CD4-positive, alpha-beta memory T cell (primary cell): ENCODE results near the gene LRRK2. TPM values are rescaled to one million over a fixed set of nuclear protein-coding genes. Genes with fewer than 3 reads are reported as not detected.
A peak's percentile ranks its signal among the peaks of the same experiment; 100 is the strongest.

ENCODE experiments used
- CTCF ChIA-PET: fragments of 350-600 bp; sonication (Branson Sonifier 250); formaldehyde crosslinking; loops from one replicate; lab custom pipeline; 2021; ENCODE audit warnings: inconsistent platforms; ENCODE audit not compliant: partially characterized antibody; lab: Charles Lee
- POLR2A ChIA-PET: fragments of 350-600 bp; sonication (Branson Sonifier 250); formaldehyde crosslinking; loops from one replicate; lab custom pipeline; 2021; ENCODE audit not compliant: partially characterized antibody; lab: Charles Lee
- DNase-seq, 5 donors: peaks; one replicate each; pipeline versions ENCODE4 v3.0.0 to v3.0.0-alpha.2; 2020 to 2022; ENCODE audit warnings: mixed read lengths in 1 of 5
- H3K27ac ChIP-seq: one replicate; pipeline ENCODE4 v1.7.0; 2013; ENCODE audit warnings: low read depth, low read length
- H3K27me3 ChIP-seq: 2 replicates; pipeline ENCODE4 v1.7.0; 2013; ENCODE audit warnings: mild to moderate bottlenecking, low read length, moderate library complexity; ENCODE audit not compliant: insufficient read depth
- H3K36me3 ChIP-seq: 2 replicates; pipeline ENCODE4 v1.7.0; 2013; ENCODE audit warnings: mild to moderate bottlenecking, low read length, moderate library complexity; ENCODE audit not compliant: insufficient read depth
- H3K4me1 ChIP-seq: 2 replicates; pipeline ENCODE4 v1.7.0; 2013; ENCODE audit warnings: mild to moderate bottlenecking, low read length, moderate library complexity; ENCODE audit not compliant: insufficient read depth
- H3K4me3 ChIP-seq, 2 donors: one replicate each; pipeline ENCODE4 v1.7.0; 2013; ENCODE audit warnings: low read length in 2 of 2, mild to moderate bottlenecking in 1 of 2
- H3K9me3 ChIP-seq, 2 donors: one replicate each; pipeline ENCODE4 v1.7.0; 2013; ENCODE audit warnings: low read length in 2 of 2, control low read depth in 1 of 2; ENCODE audit not compliant: control insufficient read depth in 1 of 2
- H3K27ac Mint-ChIP-seq, 7 donors: one replicate each; pipeline ENCODE4 v1.8.0; 2020 to 2021; ENCODE audit warnings: mixed read lengths in 7 of 7, mild to moderate bottlenecking in 6 of 7, inconsistent platforms in 3 of 7, moderate library complexity in 3 of 7
- H3K27me3 Mint-ChIP-seq, 2 donors: one replicate each; pipeline ENCODE4 v1.8.0; 2020 to 2021; ENCODE audit warnings: mixed read lengths in 2 of 2
- H3K36me3 Mint-ChIP-seq, 2 donors: one replicate each; pipeline ENCODE4 v1.8.0; 2020 to 2021; ENCODE audit warnings: mixed read lengths in 2 of 2, inconsistent platforms in 1 of 2, mild to moderate bottlenecking in 1 of 2
- H3K4me1 Mint-ChIP-seq, 4 donors: one replicate each; pipeline ENCODE4 v1.8.0; 2020 to 2021; ENCODE audit warnings: mixed read lengths in 4 of 4, mild to moderate bottlenecking in 1 of 4
- H3K4me3 Mint-ChIP-seq, 8 donors: one replicate each; pipeline ENCODE4 v1.8.0; 2020 to 2021; ENCODE audit warnings: mixed read lengths in 8 of 8, mild to moderate bottlenecking in 7 of 8, moderate library complexity in 6 of 8, inconsistent platforms in 3 of 8
- H3K9me3 Mint-ChIP-seq, 8 donors: one replicate each; pipeline ENCODE4 v1.8.0; 2020 to 2021; ENCODE audit warnings: mixed read lengths in 8 of 8, mild to moderate bottlenecking in 5 of 8, inconsistent platforms in 3 of 8, moderate library complexity in 1 of 8
- intact Hi-C: fragments of 100-400 bp; cut with micrococcal nuclease; formaldehyde crosslinking; loops from one replicate; pipeline ENCODE4 v1.15.1; 2023
- polyA plus RNA-seq, 2 donors: library from polyadenylated mRNA; unstranded; fragments of 300-500 nt; fragmentation: Illumina TruSeq; gene quantifications; one replicate each; pipeline ENCODE4 v1.2.3, GENCODE V29; 2021
- total RNA-seq, 2 experiments: library from RNA; stranded (reverse); gene quantifications; one replicate each; pipeline ENCODE4 v1.2.3, GENCODE V29; 2021

Gene LRRK2
- total and polyA plus RNA-seq, 4 experiments from 2014 or later: 0.10 to 0.76 (median 0.39) TPM; not detected in 1

DNA sequence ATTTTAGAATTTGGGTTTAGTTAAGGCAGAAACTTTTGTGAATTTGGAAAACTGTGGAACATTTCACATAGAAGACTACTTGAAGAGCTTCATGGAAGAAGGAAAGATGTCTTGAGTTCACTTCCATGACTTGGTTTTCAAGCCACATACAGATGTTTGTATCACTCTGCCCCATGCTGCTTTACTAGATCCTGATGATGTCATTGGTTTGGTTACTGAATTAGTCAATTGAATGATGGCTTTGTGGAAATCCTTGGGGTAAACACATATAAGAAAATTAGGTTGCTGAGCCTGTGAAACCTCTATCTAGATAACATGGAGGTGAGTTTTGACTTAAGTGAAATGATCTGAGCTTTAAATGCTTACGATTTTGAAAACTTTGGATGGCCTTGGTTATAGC is 90.6 kb downstream of the LRRK2 start:
- no peak overlapping the region for H3K4me3 Mint-ChIP-seq
- ChIA-PET CTCF (interaction anchor here (1.3 kb wide), 2 partner anchors 10 to 163 kb away, joined by 3 to 4 read pairs; no protein-coding TSS in a partner anchor), POLR2A (no interaction called here)
- no peak overlapping the region for H3K27ac Mint-ChIP-seq
- H3K9me3 Mint-ChIP-seq: no peaks in the 10 kb centered on the region
- no peaks in the 10 kb centered on the region for H3K27me3 ChIP-seq
- H3K36me3 Mint-ChIP-seq: no peaks in the 10 kb centered on the region
- H3K4me1 Mint-ChIP-seq: no peaks in the 10 kb centered on the region
- H3K4me3 ChIP-seq: no peak overlapping the region
- H3K27ac ChIP-seq: no peak overlapping the region
- no peaks in the 10 kb centered on the region for H3K9me3 ChIP-seq
- H3K4me1 ChIP-seq: no peaks in the 10 kb centered on the region
- no peaks in the 10 kb centered on the region for H3K27me3 Mint-ChIP-seq
- no peak for DNase-seq
- intact Hi-C loops: loop anchor here (10.0 kb wide), 1 partner anchor 301 kb away; no protein-coding TSS in a partner anchor
- H3K36me3 ChIP-seq: no peaks in the 10 kb centered on the region

DNA sequence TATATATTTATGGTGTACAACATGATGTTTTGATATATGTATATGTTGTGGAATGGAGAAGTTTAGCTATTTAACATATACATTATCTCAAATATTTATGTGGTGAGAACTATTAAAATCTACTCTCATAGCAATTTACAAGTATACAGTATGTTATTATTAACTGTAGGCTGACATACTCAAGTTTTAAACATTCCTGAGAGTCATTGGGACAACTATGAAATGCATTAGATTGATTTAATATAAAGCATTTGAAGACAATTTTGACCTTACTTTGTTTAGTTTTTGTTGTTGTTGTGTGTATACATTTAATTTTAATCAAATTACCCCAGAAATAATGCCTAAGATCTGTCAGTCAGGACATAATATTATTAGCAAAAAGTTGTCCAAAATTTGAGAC is 99.5 kb downstream of the LRRK2 start:
- intact Hi-C loops: no loop called here
- Mint-ChIP-seq H3K9me3 (peaks cover 0 to 2% (median 0%) of the 10 kb centered on the region in 8 donors), H3K27me3 (no peaks in the 10 kb centered on the region), H3K36me3 (no peaks in the 10 kb centered on the region), H3K4me3 (no peak overlapping the region), H3K27ac (no peak overlapping the region), H3K4me1 (no peaks in the 10 kb centered on the region)
- no peaks in the 10 kb centered on the region for H3K36me3 ChIP-seq
- H3K4me3 ChIP-seq: no peak overlapping the region
- POLR2A ChIA-PET: no interaction called here
- no peaks in the 10 kb centered on the region for H3K27me3 ChIP-seq
- no peak overlapping the region for H3K27ac ChIP-seq
- no peaks in the 10 kb centered on the region for H3K4me1 ChIP-seq
- CTCF ChIA-PET: interaction anchor here (1.2 to 1.3 kb wide), 2 partner anchors 8 to 311 kb away, joined by 3 read pairs; no protein-coding TSS in a partner anchor
- no peak for DNase-seq
- no peaks in the 10 kb centered on the region for H3K9me3 ChIP-seq

DNA sequence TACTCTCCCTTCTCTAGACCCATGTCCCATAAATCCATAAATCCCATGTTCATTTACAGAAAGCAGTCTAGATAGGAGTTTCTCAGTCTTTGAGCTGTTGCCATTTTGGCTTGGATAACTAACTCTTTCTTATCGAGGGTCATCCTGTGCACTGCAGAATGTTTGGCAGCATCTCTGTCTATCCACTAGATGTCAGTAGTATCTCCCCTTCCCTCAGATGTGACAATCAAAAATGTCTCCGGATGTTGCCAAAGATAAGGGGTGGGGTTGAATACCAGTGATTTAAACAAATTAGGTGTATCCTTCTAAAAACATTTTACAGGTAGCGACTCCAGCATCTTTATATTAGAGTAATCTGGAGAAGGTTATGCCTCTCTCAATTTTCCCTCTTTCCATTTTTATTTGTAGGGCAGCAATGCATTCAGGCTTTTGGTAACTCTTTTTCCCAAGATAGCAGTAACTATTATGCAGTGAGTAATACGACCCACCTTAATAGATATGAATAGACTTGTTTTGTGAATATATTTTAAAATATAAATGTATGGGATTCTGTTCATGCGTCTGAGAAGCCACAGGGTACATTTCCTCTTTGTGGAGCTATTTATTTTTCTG is 100.7 kb downstream of the LRRK2 start:
- peaks cover 0 to 7% (median 2%) of the 10 kb centered on the region in 8 donors for H3K9me3 Mint-ChIP-seq
- Histone ChIP-seq H3K27ac (no peak overlapping the region), H3K4me1 (no peaks in the 10 kb centered on the region), H3K36me3 (no peaks in the 10 kb centered on the region), H3K27me3 (no peaks in the 10 kb centered on the region), H3K9me3 (no peaks in the 10 kb centered on the region), H3K4me3 (no peak overlapping the region)
- H3K27me3 Mint-ChIP-seq: no peaks in the 10 kb centered on the region
- ChIA-PET POLR2A (no interaction called here), CTCF (interaction anchor here (1.2 to 1.3 kb wide), 3 partner anchors 9 to 312 kb away, joined by 3 to 4 read pairs (median 3); no protein-coding TSS in a partner anchor)
- H3K4me1 Mint-ChIP-seq: no peaks in the 10 kb centered on the region
- peak in 2 of 5 donors; percentile 1 for DNase-seq
- intact Hi-C loops: no loop called here
- no peak overlapping the region for H3K4me3 Mint-ChIP-seq
- H3K27ac Mint-ChIP-seq: no peak overlapping the region
- H3K36me3 Mint-ChIP-seq: no peaks in the 10 kb centered on the region

DNA sequence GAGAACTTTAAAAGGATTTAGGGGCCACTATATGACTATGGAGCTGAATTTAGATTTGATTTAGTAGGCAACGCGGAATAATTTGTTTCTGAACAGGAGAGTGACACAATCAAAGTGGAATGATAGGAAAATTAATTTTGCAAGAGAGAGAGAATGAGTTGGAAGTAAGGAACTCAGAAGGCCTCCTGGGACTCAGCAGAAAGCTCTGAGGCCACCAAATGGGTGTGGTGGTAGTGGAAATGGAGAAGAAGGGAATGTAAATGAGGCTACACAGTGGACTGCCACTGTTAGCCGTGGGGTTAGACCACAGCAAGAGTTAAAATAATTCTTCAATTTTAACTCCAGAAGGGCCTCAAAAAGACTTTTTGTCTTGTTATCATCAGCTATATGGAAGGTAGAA is 102.7 kb downstream of the LRRK2 start:
- Mint-ChIP-seq H3K27me3 (no peaks in the 10 kb centered on the region), H3K9me3 (peaks cover 0 to 16% (median 4%) of the 10 kb centered on the region in 8 donors), H3K27ac (no peak overlapping the region), H3K4me1 (no peaks in the 10 kb centered on the region), H3K36me3 (no peaks in the 10 kb centered on the region), H3K4me3 (no peak overlapping the region)
- Histone ChIP-seq H3K4me3 (no peak overlapping the region), H3K27me3 (no peaks in the 10 kb centered on the region), H3K9me3 (no peaks in the 10 kb centered on the region), H3K4me1 (no peaks in the 10 kb centered on the region), H3K36me3 (no peaks in the 10 kb centered on the region), H3K27ac (no peak overlapping the region)
- DNase-seq: no peak
- ChIA-PET CTCF (no interaction called here), POLR2A (no interaction called here)
- intact Hi-C loops: no loop called here

DNA sequence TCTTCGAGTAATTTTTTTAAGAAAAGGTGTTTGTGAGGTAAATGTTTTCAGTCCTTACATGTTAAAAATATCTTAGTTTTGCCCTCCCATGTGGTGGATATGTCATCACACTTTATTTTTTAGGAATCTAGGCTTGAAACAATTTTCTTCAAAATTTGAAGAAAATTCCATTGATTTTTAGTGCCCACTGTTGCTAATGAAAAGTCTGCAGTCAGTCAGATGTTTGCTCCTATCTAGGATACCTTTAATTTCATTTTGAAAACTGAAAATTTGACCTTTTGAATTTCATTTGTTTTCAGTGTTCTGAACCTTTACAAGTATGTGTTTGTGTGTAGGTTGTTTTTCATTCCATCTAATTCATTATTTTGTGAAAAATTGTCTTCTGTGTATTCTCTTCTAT is 105.4 kb downstream of the LRRK2 start:
- H3K9me3 ChIP-seq: no peaks in the 10 kb centered on the region
- CTCF ChIA-PET: no interaction called here
- H3K4me3 Mint-ChIP-seq: no peak overlapping the region
- DNase-seq: no peak
- H3K9me3 Mint-ChIP-seq: peaks cover 0 to 16% (median 5%) of the 10 kb centered on the region in 8 donors
- no peak overlapping the region for H3K27ac ChIP-seq
- H3K27me3 Mint-ChIP-seq: no peaks in the 10 kb centered on the region
- H3K36me3 ChIP-seq: no peaks in the 10 kb centered on the region
- intact Hi-C loops: no loop called here
- H3K27ac Mint-ChIP-seq: no peak overlapping the region
- H3K4me3 ChIP-seq: no peak overlapping the region
- H3K4me1 Mint-ChIP-seq: no peaks in the 10 kb centered on the region
- no peaks in the 10 kb centered on the region for H3K36me3 Mint-ChIP-seq
- H3K27me3 ChIP-seq: no peaks in the 10 kb centered on the region
- POLR2A ChIA-PET: no interaction called here
- no peaks in the 10 kb centered on the region for H3K4me1 ChIP-seq

DNA sequence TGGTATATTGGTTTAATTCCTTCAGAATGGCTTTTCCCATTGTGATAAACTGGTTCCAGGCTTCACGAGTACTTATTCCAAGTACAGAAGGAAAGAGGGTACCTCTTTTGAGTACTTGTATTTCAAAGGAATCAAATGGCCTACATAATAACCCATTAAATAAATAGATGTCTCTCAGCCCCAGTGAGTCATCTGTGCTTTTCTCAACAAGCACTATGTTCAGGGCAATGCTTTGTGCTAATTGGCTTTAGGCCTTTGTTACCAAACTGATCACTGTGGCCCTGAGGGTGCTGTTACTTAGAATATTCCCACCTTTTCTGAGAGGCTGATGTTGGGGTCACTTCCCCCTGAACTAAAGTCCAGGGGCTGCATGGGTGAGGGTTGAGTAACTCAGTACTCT is 107.1 kb downstream of the LRRK2 start:
- no peak overlapping the region for H3K4me3 ChIP-seq
- H3K36me3 ChIP-seq: no peaks in the 10 kb centered on the region
- Mint-ChIP-seq H3K9me3 (peaks cover 0 to 16% (median 5%) of the 10 kb centered on the region in 8 donors), H3K27ac (no peak overlapping the region), H3K27me3 (no peaks in the 10 kb centered on the region), H3K4me1 (no peaks in the 10 kb centered on the region), H3K4me3 (no peak overlapping the region), H3K36me3 (no peaks in the 10 kb centered on the region)
- no peak for DNase-seq
- H3K9me3 ChIP-seq: no peaks in the 10 kb centered on the region
- intact Hi-C loops: no loop called here
- no peaks in the 10 kb centered on the region for H3K4me1 ChIP-seq
- ChIA-PET POLR2A (no interaction called here), CTCF (no interaction called here)
- H3K27ac ChIP-seq: no peak overlapping the region
- no peaks in the 10 kb centered on the region for H3K27me3 ChIP-seq

DNA sequence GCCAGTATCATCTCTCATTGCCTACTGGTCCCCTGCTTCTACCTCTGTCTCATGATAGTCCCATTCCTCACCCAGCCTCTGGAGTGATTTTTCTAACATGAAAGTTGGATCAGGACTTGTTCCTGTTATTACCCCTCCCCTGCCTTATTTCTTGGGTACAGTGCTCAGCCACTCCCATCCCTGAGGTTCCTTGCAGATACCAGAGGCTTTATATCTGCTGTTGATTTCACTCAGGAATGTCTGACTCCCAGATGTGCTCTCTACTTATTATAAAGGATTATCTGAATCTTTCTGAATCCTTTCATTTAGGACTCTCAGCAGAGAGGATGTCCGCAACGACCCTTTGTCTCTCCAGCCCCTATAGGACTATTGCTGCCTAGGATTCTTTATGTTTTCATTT is 111.2 kb downstream of the LRRK2 start:
- intact Hi-C loops: no loop called here
- ChIA-PET CTCF (no interaction called here), POLR2A (no interaction called here)
- Mint-ChIP-seq H3K4me1 (no peaks in the 10 kb centered on the region), H3K36me3 (no peaks in the 10 kb centered on the region), H3K9me3 (peaks cover 0 to 6% (median 3%) of the 10 kb centered on the region in 8 donors), H3K27me3 (no peaks in the 10 kb centered on the region), H3K4me3 (no peak overlapping the region), H3K27ac (no peak overlapping the region)
- Histone ChIP-seq H3K36me3 (no peaks in the 10 kb centered on the region), H3K27ac (no peak overlapping the region), H3K9me3 (no peaks in the 10 kb centered on the region), H3K27me3 (no peaks in the 10 kb centered on the region), H3K4me1 (no peaks in the 10 kb centered on the region), H3K4me3 (no peak overlapping the region)
- no peak for DNase-seq
